Measurements from ENCODE around the gene SPTLC2.

Gene SPTLC2

GRCh38 chr14:77495334-77495733 is 121.1 kb downstream of the SPTLC2 start:
- TF ChIP-seq POLR2A (IDR thresholded peaks at IDR 0.05; ENCODE audit: extremely low read depth, insufficient read length) (no peak), MYC (IDR thresholded peaks at IDR 0.05; ENCODE audit: low read depth, low read length) (no peak)
- TF ChIP-seq, protein P1, sequence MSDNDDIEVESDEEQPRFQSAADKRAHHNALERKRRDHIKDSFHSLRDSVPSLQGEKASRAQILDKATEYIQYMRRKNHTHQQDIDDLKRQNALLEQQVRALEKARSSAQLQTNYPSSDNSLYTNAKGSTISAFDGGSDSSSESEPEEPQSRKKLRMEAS (IDR thresholded peaks at IDR 0.05; ENCODE audit: low read depth, low read length): no peak
- TF ChIP-seq, protein P2, sequence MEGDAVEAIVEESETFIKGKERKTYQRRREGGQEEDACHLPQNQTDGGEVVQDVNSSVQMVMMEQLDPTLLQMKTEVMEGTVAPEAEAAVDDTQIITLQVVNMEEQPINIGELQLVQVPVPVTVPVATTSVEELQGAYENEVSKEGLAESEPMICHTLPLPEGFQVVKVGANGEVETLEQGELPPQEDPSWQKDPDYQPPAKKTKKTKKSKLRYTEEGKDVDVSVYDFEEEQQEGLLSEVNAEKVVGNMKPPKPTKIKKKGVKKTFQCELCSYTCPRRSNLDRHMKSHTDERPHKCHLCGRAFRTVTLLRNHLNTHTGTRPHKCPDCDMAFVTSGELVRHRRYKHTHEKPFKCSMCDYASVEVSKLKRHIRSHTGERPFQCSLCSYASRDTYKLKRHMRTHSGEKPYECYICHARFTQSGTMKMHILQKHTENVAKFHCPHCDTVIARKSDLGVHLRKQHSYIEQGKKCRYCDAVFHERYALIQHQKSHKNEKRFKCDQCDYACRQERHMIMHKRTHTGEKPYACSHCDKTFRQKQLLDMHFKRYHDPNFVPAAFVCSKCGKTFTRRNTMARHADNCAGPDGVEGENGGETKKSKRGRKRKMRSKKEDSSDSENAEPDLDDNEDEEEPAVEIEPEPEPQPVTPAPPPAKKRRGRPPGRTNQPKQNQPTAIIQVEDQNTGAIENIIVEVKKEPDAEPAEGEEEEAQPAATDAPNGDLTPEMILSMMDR (IDR thresholded peaks at IDR 0.05; ENCODE audit: low read depth, low read length): no peak
- DNase-seq (ENCODE audit: low read depth): no peak
- H3K4me3 ChIP-seq (ENCODE audit: low read depth, low read length): no peak overlapping the region

GRCh38 chr14:77491056-77491455 is 125.4 kb downstream of the SPTLC2 start:
- no peak for TF ChIP-seq MYC (IDR thresholded peaks at IDR 0.05; ENCODE audit: low read depth, low read length)
- TF ChIP-seq, protein P2 (IDR thresholded peaks at IDR 0.05; ENCODE audit: low read depth, low read length): no peak
- TF ChIP-seq POLR2A (IDR thresholded peaks at IDR 0.05; ENCODE audit: extremely low read depth, insufficient read length): no peak
- TF ChIP-seq, protein P1 (IDR thresholded peaks at IDR 0.05; ENCODE audit: low read depth, low read length): no peak
- H3K4me3 ChIP-seq (ENCODE audit: low read depth, low read length): no peak overlapping the region
- no peak for DNase-seq (ENCODE audit: low read depth)

DNA sequence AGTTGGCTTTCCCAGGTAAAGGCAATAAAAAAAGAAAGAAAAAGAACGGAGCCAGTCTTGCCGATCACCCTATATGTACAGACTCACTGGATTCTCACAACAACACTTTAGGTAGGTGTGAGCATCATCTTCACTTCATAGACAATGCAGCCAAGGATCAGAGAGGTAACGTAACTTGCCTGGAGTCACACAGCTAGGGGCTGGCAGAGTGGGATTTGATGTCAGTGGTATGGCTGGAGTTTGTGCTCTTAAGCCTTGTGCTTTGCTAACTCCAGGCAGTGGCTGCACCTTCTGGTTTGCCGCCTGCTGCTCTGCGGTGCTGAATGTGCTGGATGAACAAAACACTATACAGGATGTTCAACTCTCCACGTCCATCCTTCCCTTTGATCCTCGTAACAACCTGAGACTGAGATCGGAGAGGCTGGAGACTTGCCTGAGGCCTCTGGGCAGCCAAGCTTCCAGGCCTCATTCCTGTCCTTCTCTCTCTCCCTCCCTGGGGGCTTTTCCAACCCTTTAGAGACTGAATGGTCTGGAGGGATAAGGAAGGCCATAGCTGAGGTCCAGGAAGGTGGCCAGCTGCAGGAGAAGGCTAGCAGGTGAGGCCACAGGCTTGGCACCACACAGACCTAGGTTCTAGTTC is 126.0 kb downstream of the SPTLC2 start:
- no peak for DNase-seq (ENCODE audit: low read depth)
- TF ChIP-seq, protein P2 (IDR thresholded peaks at IDR 0.05; ENCODE audit: low read depth, low read length): no peak
- TF ChIP-seq, protein P1 (IDR thresholded peaks at IDR 0.05; ENCODE audit: low read depth, low read length): no peak
- no peak for TF ChIP-seq POLR2A (IDR thresholded peaks at IDR 0.05; ENCODE audit: extremely low read depth, insufficient read length)
- TF ChIP-seq MYC (IDR thresholded peaks at IDR 0.05; ENCODE audit: low read depth, low read length): no peak
- H3K4me3 ChIP-seq (ENCODE audit: low read depth, low read length): no peak overlapping the region

- no peak for TF ChIP-seq POLR2A (IDR thresholded peaks at IDR 0.05; ENCODE audit: extremely low read depth, insufficient read length)
- TF ChIP-seq, protein P2 (IDR thresholded peaks at IDR 0.05; ENCODE audit: low read depth, low read length): no peak
- no peak for TF ChIP-seq MYC (IDR thresholded peaks at IDR 0.05; ENCODE audit: low read depth, low read length)
- TF ChIP-seq, protein P1 (IDR thresholded peaks at IDR 0.05; ENCODE audit: low read depth, low read length): no peak
- no peak for DNase-seq (ENCODE audit: low read depth)
Measured at GRCh38 chr14:77489041-77489440, 127.4 kb downstream of the SPTLC2 start.

DNA sequence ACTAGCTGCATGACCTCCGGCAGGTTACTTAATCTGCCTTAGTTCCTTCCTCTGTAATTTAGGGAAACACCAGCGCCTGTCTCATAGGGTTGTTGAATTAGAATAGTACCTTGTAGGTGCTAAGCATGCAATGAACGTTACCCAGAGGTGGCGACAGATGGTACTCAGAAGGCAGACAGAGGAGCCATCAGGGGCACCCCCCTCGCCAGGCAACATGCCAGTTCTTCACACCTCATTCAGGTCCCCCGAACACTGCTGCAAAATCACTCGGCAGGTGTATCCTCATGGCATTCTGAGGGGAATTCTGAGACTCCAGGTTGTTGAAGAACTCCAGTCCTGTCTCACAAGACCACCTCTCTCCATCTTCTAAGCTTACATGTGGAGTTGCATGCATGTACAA is 127.9 kb downstream of the SPTLC2 start:
- DNase-seq (ENCODE audit: low read depth): no peak
- TF ChIP-seq, protein P2 (IDR thresholded peaks at IDR 0.05; ENCODE audit: low read depth, low read length): no peak
- TF ChIP-seq POLR2A (IDR thresholded peaks at IDR 0.05; ENCODE audit: extremely low read depth, insufficient read length) (no peak), MYC (IDR thresholded peaks at IDR 0.05; ENCODE audit: low read depth, low read length) (no peak)
- TF ChIP-seq, protein P1 (IDR thresholded peaks at IDR 0.05; ENCODE audit: low read depth, low read length): no peak
- H3K4me3 ChIP-seq (ENCODE audit: low read depth, low read length): no peak overlapping the region

More at GRCh38 chr14:77489041-77489440, 127.4 kb downstream of the SPTLC2 start:
- no peak overlapping the region for H3K4me3 ChIP-seq (ENCODE audit: low read depth, low read length)
